Middle frontal gyrus (tissue), 1 donor: ENCODE data around the gene STRN3.
"Not testable (repeated sequence)": the region's sequence is repeated elsewhere in the genome, so short reads cannot be mapped to it uniquely, and the experiment has no call there.

Source experiments
- DNase-seq: peaks from one replicate; pipeline ENCODE4 v3.0.0-alpha.2; 2015; ENCODE audit warnings: low spot score; ENCODE audit errors: extremely low spot score

Gene STRN3

GRCh38 chr14:31026077-31026449, at the start of gene STRN3:
Gene STRN3, minus strand, starts transcription at chr14:31026379. Its CDS starts 194 bp downstream, at chr14:31026185.
- no peak for DNase-seq

- no peak for DNase-seq
These were observed 49.0 kb upstream of the STRN3 start for GRCh38 chr14:31075144-31075543.

GRCh38 chr14:31071151-31071550, 45.0 kb upstream of the STRN3 start:
- no peak for DNase-seq

GRCh38 chr14:31070431-31070830, 44.3 kb upstream of the STRN3 start:
- no peak for DNase-seq

- DNase-seq = no peak
These were observed 43.2 kb upstream of the STRN3 start for GRCh38 chr14:31069343-31069742.

GRCh38 chr14:31068235-31068634, 42.1 kb upstream of the STRN3 start:
- no peak for DNase-seq

- not testable (repeated sequence) for DNase-seq
These were observed 36.7 kb upstream of the STRN3 start for GRCh38 chr14:31062908-31063307.

GRCh38 chr14:31060253-31060875, 34.2 kb upstream of the STRN3 start:
- no peak for DNase-seq

GRCh38 chr14:31059152-31059924, 33.2 kb upstream of the STRN3 start:
- DNase-seq = no peak

GRCh38 chr14:31057701-31058364, 31.7 kb upstream of the STRN3 start:
- DNase-seq = no peak

GRCh38 chr14:31057035-31057434, 30.9 kb upstream of the STRN3 start:
- DNase-seq = no peak

- not testable (repeated sequence) for DNase-seq
These were observed 26.9 kb upstream of the STRN3 start for GRCh38 chr14:31052905-31053586.

GRCh38 chr14:31051511-31051910, 25.3 kb upstream of the STRN3 start:
- no peak for DNase-seq

- DNase-seq = no peak
These were observed 24.8 kb upstream of the STRN3 start for GRCh38 chr14:31051023-31051422.

GRCh38 chr14:31047503-31047902, 21.3 kb upstream of the STRN3 start:
- no peak for DNase-seq

GRCh38 chr14:31045501-31046080, 19.4 kb upstream of the STRN3 start:
- DNase-seq = no peak

GRCh38 chr14:31043379-31043778, 17.2 kb upstream of the STRN3 start:
- DNase-seq = no peak

GRCh38 chr14:31042893-31043292, 16.7 kb upstream of the STRN3 start:
- DNase-seq = not testable (repeated sequence)

GRCh38 chr14:31042300-31042699, 16.1 kb upstream of the STRN3 start:
- DNase-seq = no peak

GRCh38 chr14:31038521-31039166, 12.5 kb upstream of the STRN3 start:
- DNase-seq = no peak

- no peak for DNase-seq
These were observed 11.6 kb upstream of the STRN3 start for GRCh38 chr14:31037709-31038221.
